Measurements from ENCODE around the gene ZNF408.

The ZNF408 gene

GRCh38 chr11:46662366-46662765, 38.5 kb upstream of the ZNF408 start:
- Mint-ChIP-seq H3K9me3 (no peaks in the 10 kb centered on the region), H3K4me1 (peaks cover 12% of the 10 kb centered on the region)
- no peak for DNase-seq

DNA sequence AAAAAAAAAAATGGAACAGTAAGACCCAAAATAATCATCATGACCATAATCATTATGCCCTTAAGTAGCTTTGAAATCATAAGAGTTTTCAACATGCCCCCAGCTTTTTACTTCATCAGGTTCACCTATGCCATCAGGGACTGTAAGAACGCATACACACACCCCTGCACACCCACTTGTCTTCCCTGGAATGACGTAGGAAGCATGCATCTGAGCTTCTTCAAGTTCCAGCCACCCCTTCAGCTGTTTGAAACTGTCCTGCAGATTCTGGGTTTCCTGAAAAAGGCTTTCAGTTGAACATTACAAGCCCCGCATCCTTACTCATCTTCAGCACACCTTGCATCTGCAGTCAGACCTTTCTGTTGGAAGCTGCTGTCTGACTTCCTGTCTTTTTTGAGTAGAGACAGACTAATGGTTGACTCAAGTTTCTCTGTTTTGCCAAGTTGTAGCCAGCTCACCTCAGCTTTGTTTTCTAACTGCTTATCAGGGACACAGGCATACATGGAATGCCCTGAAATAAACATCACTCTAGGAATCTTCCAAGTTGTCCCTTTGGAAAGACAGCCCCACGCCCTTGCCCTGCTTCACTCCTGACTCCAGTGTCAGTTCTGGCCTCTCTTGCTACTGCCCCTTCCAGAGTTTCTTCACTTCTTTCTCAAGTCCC, 37.4 kb upstream of the ZNF408 start:
- peaks cover 12% of the 10 kb centered on the region for H3K4me1 Mint-ChIP-seq
- no peak overlapping the region for H3K27ac Mint-ChIP-seq
- DNase-seq, result no peak
- no peaks in the 10 kb centered on the region for H3K9me3 Mint-ChIP-seq
- TF ChIP-seq, protein P1, sequence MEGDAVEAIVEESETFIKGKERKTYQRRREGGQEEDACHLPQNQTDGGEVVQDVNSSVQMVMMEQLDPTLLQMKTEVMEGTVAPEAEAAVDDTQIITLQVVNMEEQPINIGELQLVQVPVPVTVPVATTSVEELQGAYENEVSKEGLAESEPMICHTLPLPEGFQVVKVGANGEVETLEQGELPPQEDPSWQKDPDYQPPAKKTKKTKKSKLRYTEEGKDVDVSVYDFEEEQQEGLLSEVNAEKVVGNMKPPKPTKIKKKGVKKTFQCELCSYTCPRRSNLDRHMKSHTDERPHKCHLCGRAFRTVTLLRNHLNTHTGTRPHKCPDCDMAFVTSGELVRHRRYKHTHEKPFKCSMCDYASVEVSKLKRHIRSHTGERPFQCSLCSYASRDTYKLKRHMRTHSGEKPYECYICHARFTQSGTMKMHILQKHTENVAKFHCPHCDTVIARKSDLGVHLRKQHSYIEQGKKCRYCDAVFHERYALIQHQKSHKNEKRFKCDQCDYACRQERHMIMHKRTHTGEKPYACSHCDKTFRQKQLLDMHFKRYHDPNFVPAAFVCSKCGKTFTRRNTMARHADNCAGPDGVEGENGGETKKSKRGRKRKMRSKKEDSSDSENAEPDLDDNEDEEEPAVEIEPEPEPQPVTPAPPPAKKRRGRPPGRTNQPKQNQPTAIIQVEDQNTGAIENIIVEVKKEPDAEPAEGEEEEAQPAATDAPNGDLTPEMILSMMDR (IDR thresholded peaks at IDR 0.05), result no peak
- H3K36me3 Mint-ChIP-seq (ENCODE audit: low read depth), result peaks cover 55% of the 10 kb centered on the region
- no peak overlapping the region for H3K4me3 Mint-ChIP-seq
- H3K27me3 Mint-ChIP-seq (ENCODE audit: low read depth, poor library complexity), result no peaks in the 10 kb centered on the region

More at GRCh38 chr11:46662366-46662765, 38.5 kb upstream of the ZNF408 start:
- Mint-ChIP-seq H3K36me3 (ENCODE audit: low read depth) (peaks cover 64% of the 10 kb centered on the region), H3K4me3 (no peak overlapping the region), H3K27ac (no peak overlapping the region), H3K27me3 (ENCODE audit: low read depth, poor library complexity) (no peaks in the 10 kb centered on the region)
- TF ChIP-seq, protein P1 (IDR thresholded peaks at IDR 0.05), result no peak

DNA sequence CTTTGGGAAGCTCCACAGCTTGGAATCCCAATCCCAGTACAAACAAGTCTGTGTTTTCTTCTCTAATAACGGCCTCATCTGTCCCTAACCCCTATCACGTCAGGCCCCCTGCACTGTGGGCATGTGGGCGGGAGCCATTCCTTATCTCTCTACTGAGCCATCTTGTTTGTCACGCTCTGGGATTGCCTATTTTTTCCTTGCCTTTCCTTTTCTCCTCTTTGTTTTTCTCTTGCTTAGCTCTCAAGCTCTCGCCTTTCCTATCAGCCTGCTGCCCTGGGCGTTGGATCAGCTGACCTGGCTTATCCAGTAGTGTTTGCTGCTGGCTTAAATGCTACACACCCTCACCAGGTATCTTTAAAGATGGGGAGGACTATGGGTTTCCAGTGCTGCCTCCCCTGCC, 36.2 kb upstream of the ZNF408 start:
- TF ChIP-seq, protein P1 (IDR thresholded peaks at IDR 0.05), result no peak

GRCh38 chr11:46665356-46665755, 35.5 kb upstream of the ZNF408 start:
- Mint-ChIP-seq H3K36me3 (ENCODE audit: low read depth) (peaks cover 53% of the 10 kb centered on the region), H3K27ac (no peak overlapping the region)

More for the DNA sequence above, 36.2 kb upstream of the ZNF408 start:
- Mint-ChIP-seq H3K36me3 (ENCODE audit: low read depth) (peaks cover 57% of the 10 kb centered on the region), H3K27ac (peak overlapping the region; percentile 85), H3K4me1 (peaks cover 12% of the 10 kb centered on the region), H3K9me3 (no peaks in the 10 kb centered on the region), H3K27me3 (ENCODE audit: low read depth, poor library complexity) (no peaks in the 10 kb centered on the region), H3K4me3 (no peak overlapping the region)
- DNase-seq, result no peak

GRCh38 chr11:46666516-46666915, 34.3 kb upstream of the ZNF408 start:
- Mint-ChIP-seq H3K9me3 (no peaks in the 10 kb centered on the region), H3K27me3 (ENCODE audit: low read depth, poor library complexity) (no peaks in the 10 kb centered on the region), H3K36me3 (ENCODE audit: low read depth) (peaks cover 53% of the 10 kb centered on the region), H3K4me1 (peaks cover 12% of the 10 kb centered on the region), H3K27ac (peak overlapping the region; percentile 77), H3K4me3 (no peak overlapping the region)
- TF ChIP-seq, protein P1 (IDR thresholded peaks at IDR 0.05), result no peak
- no peak for DNase-seq

More at GRCh38 chr11:46665356-46665755, 35.5 kb upstream of the ZNF408 start:
- Mint-ChIP-seq H3K9me3 (no peaks in the 10 kb centered on the region), H3K4me3 (no peak overlapping the region), H3K4me1 (peaks cover 12% of the 10 kb centered on the region), H3K27me3 (ENCODE audit: low read depth, poor library complexity) (no peaks in the 10 kb centered on the region)
- no peak for DNase-seq
- TF ChIP-seq, protein P1 (IDR thresholded peaks at IDR 0.05), result no peak

DNA sequence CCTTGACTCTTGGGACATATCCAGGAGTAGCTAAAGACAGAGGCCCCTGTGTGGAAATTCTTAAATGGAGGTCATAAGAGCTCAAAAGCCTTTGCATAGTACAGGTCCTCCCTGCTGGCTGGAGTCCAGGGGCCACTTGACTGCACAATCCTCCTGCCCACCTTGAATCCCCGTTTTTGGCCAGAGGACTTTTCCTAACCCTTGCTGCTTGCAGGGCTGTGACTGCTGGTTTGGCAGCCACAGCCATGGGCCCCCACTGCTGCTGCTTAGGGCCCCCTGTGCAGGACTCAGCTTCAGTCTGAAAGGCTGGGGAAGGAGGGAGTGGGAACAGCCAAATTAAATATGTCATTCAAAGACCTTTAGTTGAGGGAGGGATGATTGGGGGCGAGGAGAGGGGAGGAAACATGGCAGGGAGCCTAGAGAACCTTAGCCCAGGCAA, 33.8 kb upstream of the ZNF408 start:
- Mint-ChIP-seq H3K4me1 (peaks cover 12% of the 10 kb centered on the region), H3K27me3 (ENCODE audit: low read depth, poor library complexity) (no peaks in the 10 kb centered on the region), H3K4me3 (no peak overlapping the region), H3K36me3 (ENCODE audit: low read depth) (peaks cover 57% of the 10 kb centered on the region), H3K9me3 (no peaks in the 10 kb centered on the region), H3K27ac (peak overlapping the region; percentile 77)
- DNase-seq, result no peak
- TF ChIP-seq, protein P1 (IDR thresholded peaks at IDR 0.05), result no peak
